GM18498 (cell line): ENCODE results near the gene SBK2.
"Not testable (repeated sequence)": the region's sequence is repeated elsewhere in the genome, so short reads cannot be mapped to it uniquely, and the experiment has no call there.

ENCODE experiments used
- ATAC-seq: cut with Tn5 transposase; IDR thresholded peaks from one replicate; pipeline ENCODE4 v1.9.1; 2021; ENCODE audit warnings: mild to moderate bottlenecking, moderate library complexity; ENCODE audit not compliant: unreplicated experiment

The SBK2 gene

DNA sequence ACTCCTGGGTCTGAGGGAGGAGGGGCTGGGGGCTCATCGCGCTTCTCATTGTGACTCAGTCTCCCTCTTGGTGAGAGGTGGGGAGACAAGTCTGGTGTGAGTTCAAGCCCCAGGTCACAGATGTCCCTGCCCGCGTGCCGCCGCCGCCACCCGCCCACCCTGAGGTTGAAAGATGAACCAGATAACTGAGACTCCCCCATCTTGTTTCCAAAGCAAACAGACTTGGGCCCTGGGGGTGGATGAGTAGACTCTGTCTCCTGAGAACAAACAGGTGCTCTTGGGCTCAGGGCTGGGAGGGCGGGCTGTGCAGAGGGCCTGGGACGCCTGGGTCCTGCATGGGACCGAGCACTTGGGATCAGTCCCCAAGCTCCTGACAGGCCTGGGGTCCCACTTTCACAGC is 567 bp downstream of the SBK2 start:
- no peak for ATAC-seq

DNA sequence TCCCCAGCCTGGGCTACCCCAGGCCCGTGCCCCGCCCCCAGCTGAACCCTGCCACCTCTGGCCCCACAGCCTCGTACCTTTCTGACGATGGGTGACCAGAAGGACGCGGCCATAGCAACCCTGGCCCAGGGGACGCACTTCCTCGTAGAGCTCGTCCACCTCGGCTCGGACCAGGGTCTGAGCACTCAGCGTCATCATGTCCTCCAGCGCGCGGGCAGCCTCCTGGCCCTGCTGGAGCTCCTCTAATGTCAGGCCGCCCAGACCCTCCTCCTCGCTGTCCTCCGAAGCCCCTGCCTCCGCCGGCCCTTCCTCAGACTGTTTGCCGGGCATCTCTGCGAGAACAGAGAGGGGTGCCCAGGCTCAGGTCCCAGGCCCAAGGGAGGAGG is 975 bp downstream of the SBK2 start:
- ATAC-seq, result no peak

DNA sequence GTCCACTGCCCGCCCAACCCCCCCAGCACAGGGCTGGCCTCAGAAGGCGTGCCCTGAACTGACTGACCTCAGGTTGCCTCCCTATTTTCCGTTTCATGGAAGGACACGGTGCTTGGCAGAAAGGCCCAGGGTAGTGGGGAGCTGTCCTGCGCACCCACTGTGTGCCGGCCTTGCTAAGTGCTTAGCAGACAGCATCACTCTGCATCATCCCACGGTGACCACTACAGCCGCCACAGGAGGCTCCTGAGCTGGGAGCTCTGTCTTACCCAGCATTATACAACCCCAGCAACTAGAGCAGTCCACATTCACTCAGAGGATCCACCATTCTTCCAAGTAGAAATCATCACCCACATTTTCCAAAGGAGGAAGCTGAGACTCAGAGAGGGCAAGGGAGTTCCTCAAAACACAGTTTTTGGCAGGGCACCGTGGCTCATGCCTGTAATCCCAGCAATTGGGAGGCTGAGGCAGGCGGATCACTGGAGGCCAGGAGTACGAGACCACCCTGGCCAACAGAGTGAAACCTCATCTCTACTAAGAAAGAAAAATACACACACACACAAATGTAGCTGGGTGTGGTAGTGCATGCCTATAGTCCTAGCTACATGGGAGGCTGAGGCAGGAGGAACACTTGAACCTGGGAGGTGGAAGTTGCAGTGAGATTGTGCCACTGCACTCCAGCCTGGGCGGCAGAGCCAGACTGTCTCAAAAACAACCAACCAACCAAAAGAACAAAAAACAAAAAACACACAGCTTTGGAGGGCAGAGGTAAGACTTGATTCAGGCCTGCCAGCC is 1.6 kb downstream of the SBK2 start:
- ATAC-seq, result no peak

DNA sequence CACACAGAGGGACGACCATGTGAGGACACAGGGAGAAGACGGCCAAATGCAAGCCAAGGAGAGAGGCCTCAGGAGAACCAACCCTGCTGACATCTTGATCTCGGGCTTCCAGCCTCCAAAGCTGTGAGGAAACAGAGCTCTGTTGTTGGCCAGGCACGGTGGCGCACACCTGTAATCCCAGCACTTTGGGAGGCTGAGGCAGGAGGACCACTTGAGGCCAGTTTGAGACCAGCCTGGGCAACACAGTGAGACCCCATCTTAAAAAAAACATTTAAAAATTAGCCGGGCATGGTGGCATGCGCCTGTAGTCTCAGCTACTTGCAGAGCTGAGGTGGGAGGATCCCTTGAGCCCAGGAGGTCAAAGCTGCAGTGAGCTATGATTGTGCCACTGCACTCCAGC is 2.7 kb downstream of the SBK2 start:
- not testable (repeated sequence) for ATAC-seq

DNA sequence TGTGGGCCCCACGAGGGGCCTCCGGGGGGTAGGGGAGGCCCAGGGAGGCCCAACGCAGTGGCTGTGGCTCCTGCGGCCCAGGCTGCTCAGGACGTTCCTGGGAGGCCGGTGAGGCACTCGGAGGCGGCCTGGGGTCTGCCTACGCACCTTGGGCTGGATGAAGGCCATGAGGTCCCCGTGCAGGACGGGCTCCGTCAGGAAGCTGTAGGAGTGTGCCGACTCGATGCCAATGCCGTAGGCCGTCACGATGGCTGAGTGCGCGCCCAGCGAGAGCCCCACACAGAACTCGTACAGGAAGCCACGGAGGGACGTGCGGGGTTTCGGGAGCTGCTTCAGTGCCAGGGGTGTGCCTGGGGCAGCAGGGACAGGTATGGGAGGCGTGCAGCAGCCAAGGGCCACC is 5.9 kb downstream of the SBK2 start:
- ATAC-seq, result no peak

DNA sequence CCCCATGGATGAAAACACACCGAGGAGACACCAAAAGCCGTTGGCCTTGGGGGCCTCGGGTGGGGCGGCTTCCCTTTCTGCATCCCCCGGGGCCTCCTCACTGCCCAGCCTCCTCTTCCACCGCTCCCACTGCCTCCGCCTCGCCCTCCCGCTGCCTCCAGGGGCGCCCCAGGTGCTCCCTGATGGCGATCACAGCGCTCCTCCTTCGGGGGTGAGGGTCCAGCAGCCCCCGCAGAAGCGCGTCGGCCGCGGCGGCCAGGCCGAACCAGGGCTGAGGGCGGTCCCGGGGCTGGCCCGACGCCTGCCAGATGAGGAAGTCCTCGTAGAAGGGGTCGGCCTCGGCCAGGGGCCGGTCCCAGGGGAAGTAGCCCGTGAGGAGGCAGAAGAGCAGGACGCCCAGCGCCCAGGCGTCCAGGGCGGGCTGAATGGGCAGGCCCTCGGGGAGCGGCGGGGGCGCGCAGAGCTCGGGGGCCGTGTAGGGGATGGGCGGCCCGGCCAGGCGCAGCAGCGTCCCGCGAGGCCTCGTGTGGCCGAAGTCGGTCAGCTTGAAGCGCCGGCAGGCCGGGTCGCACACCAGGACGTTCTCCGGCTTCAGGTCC is 7.2 kb downstream of the SBK2 start:
- ATAC-seq, result no peak

DNA sequence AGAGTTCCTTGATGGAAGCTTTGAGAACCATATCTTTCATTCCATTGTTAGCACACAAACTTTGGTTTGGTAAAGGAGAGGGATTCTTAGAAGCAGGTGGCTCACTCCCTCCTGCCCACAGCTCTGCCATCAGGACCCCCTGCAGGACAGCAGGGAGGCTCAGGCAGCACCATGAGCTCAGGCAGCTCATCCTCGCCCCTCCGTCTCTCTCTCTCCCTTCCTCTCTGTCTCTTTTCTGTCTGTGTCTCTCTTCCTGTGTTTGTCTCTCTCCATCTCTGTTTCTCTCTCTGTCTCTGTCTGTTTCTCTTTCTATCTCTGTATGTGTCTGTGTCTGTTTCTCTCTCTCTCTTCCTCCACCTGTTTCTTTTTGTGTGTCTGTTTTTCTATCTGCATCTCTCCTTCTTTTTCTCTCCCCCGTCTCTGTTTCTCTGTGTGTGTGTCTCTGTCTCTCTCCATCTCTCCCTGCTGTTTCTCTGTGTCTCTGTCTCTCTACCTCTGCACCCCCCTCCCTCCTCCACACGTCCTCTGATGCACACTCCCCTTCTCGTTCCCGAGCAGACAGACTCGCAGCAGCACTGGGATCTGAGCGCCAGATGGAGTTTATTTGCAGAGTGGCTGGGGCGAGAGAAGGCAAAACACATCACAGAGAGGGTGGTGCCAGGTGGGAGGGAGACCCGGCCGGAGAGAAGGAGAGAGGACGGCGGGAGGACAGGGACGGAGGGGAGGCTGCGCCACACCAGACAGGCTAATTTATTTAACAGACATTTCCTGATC is 8.7 kb downstream of the SBK2 start:
- ATAC-seq, result no peak

DNA sequence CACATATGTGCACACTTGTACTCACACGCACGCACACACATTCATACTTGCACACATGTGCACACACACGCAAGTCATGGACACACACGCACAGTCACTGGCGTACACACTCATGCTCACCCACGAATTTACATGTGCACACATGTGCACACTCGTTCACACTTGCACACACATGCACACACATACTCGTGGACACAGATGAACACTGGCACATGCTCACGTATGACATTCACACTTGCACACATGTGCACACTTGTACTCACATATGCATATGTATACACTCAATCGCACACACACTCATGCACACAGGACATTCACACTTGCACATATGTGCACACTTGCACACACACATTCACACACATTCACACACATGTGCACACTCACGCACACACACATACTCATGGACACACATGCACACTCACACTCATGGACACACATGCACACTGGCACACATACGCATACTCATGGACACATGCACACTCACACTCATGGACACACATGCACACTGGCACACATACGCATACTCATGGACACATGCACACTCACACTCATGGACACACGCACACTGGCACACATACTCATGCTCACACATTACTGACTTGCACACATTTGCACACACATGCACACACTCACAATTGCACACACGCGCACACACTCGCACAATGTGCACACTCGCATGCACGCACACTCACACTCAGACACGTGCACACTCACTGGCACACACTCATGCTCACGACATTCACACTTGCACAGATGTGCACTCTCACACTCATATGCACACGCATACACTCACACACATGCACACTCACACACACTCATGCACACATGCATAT is 9.5 kb downstream of the SBK2 start:
- no peak for ATAC-seq

DNA sequence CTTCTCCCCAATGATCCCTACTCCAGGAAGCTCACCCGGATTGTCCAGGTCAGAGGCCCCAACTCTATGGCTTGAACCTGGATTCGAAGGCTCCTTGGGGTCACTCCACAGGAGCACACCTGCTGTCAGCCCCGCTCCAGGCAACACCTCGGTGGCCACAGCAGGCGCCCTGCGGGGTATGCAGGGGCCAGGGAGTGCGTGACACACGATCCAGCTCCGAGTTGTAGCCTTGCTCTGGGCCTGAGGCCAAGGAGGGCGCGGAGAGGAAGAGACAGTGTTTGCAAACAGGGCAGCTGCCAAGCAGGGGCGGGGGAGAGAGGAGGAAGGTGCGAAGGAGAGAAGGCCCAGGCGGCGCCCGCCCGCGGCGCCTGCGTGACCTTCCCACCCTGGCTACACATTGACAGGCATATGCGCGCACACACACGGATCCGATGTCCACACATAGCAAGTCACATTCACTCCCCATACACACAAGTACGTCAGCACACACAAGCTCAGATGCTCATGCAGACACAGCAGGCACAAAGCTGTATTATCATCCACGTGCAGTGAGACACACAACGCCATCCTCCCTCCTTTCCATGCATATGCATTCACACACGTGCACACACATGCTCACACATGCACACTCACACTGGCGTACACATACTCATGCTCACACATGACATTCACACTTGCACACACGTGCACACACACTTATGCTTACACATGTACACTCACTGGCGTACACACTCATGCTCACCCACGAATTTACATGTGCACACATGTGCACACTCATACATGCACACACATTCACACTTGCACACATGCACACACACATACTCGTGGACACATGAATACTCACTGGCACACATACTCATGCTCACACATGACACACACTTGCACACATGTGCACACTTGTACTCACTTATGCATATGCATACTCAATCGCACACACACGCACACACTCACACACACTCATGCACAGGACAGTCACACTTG is 10.4 kb downstream of the SBK2 start:
- ATAC-seq, result no peak

DNA sequence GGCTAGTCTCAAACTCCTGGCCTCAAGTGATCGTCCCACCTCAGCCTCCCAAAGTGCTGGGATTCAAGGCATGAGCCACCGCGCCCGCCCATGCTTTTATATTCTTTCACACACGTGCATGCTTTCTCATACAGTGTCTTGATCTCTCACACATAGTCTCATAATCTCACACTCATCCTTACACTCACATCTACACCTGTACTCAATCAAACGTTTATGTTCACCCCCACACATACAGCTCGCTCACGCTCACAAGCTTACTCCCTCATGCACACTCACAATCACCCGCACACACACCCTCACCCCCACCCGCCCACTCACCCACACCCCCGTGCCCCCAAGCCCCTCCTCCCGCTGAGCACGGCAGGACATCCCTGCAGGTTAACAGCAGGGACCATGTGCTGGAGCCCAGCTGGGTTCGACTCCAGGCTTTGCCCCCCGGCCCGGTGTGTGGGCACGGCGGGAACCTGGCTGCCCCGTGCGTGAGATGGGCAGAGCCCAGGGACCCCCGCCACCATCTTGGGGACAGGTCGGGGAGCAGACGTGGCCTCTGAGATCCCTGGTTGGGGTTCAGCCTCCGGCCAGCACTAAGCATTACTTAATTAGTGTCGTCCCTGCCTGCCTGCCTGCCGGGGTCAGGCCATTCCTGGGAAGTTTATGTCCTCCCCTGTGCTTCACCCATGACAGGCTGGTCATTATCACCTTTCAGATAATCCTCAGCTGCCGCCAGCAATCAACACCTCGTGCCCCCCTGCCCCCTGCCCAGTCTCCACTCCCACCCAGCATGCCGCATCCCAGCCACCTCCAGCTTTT is 11.4 kb downstream of the SBK2 start:
- ATAC-seq, result no peak

DNA sequence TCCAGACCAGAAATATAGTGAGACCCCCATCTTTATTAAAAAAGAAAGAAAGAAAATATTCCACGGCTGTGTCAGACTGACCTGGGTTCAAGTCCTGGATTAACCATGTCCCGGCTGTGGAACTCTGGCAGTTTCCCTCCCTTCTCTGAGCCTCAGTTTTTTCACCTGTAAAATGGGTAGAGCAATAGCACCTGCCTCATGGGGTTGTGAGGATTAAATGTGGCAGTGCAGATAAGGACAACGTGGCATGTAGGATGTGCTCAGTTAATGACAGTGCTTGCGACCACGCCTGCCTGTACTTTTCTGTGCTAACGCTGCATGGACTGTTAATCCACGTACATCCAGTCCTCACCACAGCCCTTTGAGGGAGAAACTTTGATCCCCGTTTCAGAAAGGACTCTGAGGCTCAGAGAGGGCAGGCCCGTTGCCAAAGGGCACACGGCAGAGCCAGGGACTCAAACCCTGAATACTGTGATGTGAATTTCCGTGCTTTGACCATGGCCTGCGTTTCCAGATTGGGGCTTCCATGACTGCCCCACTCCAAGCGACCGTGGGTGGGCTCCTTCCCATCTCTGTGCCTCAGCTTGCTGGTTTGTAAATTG is 16.1 kb downstream of the SBK2 start:
- no peak for ATAC-seq

DNA sequence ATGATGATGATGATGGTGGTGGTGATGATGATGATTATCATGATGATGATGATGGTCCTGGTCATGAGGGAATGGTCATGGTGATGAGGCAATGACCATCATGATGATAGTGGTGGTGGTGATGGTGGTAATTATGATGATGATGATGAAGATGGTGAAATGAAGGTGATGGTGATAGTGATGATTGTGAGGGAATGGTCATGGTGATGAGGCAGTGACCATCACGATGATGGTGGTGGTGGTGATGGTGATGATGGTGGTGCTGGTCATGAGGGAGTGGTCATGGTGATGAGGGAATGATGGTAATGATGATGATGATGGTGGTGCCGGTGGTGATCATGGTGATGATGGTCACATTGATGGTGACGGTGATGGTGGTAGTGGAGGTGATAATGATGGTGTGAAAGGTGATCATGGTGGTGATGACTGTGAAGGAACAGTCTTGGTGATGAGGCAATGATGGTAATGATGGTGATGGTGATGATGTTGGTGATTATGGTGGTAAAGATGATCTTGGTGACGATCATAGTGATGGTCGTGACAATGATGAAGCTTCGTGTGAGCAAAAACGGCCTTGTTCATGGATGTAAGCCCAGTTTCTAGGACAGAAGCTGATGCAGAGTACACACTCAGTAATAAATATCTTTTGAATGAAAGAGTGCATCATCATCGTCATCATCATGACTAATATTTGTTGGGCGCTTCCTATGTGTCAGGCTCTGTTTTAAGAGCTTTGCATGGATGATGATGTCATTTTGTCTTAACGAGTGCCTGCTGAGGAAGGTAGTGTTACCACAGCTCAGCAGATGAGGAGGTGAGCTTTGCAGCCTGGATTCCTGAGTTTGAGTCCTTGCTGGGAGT is 17.3 kb downstream of the SBK2 start:
- ATAC-seq, result no peak

DNA sequence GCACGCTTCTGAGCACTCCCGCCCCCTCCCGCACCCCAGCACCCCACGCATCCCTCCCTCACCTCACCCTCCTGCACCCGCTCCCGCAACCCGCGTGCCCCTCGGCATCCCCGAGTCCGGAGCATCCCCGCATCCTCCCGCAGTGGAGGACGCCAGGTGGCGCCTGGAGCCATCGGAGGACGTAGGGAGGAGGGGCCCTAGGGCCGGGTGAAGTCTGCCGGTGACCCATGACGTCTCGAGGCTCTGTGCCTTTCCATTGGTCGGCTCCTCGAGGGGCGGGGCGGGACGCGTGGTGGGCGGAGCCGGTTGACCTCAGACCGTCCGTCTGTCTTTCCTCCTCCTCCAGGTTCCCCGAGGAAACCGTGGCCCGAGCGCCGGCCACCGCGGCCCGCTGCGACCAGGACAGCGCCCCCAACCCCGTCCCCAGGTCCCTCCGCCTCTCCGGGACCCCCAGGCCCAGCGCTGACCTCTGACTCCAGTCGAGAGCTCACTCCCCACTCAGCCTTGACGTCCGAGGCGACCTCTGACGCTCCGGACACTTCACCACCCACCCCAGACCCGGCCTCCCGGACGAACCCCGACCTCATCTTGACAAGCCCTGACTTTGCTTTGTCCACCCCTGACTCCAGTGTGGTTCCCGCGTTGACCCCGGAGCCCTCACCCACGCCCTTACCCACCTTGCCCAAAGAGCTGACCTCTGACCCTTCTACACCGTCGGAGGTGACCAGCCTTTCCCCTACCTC is 19.9 kb downstream of the SBK2 start:
- ATAC-seq, result peak; percentile 99

DNA sequence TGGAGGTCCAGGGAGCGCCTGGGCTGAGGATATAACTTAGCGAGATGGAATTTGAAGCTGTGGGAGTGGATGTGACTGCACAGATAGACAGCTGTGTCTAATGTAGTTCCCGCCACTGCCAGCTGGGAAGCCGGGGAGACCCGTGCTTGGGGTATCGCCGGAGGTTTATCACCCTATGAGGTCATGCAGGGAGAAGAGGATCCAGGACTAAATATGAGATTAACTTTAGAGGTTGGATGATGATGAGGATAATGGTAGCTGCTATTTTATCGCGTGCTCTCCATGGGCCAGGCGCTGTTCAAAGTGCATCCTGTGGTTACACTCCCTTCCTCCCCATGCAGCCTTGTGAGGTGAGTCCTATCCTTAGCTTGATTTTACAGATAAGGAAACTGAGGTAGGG is 28.8 kb downstream of the SBK2 start:
- no peak for ATAC-seq

DNA sequence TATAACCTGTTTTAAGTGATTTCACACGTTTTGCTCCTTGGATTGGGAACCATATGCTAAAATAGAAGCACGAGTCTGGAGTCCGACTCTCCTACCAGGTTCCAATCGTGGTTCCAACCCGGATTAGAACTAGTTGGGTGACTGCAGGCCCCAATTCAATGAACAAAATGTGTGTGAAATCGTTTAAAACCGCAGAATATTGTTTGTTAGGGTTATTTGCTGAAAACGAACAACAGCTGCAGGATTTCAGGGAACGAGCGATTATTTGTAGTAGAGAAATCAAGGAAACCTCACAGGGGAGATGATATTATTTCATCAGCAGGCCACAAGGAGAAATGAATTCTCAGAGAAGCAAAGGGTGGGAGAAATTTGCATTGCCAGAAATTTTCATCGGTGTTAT is 32.0 kb downstream of the SBK2 start:
- ATAC-seq, result no peak

DNA sequence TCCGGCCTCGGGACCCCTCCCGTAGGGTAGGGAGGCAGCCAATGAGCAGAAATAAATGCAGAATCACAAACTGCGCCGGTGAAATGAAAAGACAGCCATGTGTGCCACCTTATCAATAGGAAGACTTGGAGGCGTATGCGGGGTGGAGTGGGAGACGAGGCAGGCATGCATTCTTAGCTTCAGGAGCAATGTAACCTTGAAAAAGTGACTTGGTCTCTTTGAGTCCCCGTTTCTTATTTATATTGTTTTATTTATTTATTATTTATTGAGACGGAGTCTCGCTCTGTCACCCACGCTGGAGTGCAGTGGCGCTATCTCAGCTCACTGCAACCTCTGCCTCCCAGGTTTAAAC is 32.7 kb downstream of the SBK2 start:
- no peak for ATAC-seq
